Spleen (tissue), 11 donors: ENCODE data around the gene PROCA1. TPM values are rescaled to one million over a fixed set of nuclear protein-coding genes. Genes with fewer than 3 reads are reported as not detected.

Source experiments
- DNase-seq: peaks from one replicate; pipeline ENCODE4 v3.0.0-alpha.2; 2020
- H3K27ac ChIP-seq, 8 donors: fragments of 200-600 bp; sonication (generic) in 7 of 8; 1 replicate in 4 of 8; 2 replicates in 4 of 8; pipeline versions ENCODE4 v1.5.0 to v1.8.0; 2016 to 2021; ENCODE audit warnings: inconsistent platforms in 4 of 8, mild to moderate bottlenecking in 4 of 8, moderate library complexity in 1 of 8
- H3K27me3 ChIP-seq, 7 donors: fragments of 200-600 bp; sonication (generic) in 6 of 7; replicated peaks in 1 of 7; 1 replicate in 4 of 7; 2 replicates in 3 of 7; pipeline versions ENCODE4 v1.5.0 to v1.8.0; 2016 to 2021; ENCODE audit warnings: inconsistent platforms in 3 of 7, mild to moderate bottlenecking in 1 of 7
- H3K36me3 ChIP-seq, 6 donors: fragments of 200-600 bp; sonication (generic) in 5 of 6; 1 replicate in 4 of 6; 2 replicates in 2 of 6; pipeline versions ENCODE4 v1.5.0 to v1.8.0; 2016 to 2021; ENCODE audit warnings: inconsistent platforms in 2 of 6
- H3K4me1 ChIP-seq, 6 donors: fragments of 200-600 bp; sonication (generic) in 5 of 6; 1 replicate in 3 of 6; 2 replicates in 3 of 6; pipeline versions ENCODE4 v1.5.0 to v1.8.0; 2016 to 2021; ENCODE audit warnings: inconsistent platforms in 3 of 6
- H3K4me3 ChIP-seq, 8 donors: fragments of 200-600 bp; sonication (generic) in 7 of 8; 1 replicate in 4 of 8; 2 replicates in 4 of 8; pipeline versions ENCODE4 v1.5.0 to v1.8.0; 2016 to 2021; ENCODE audit warnings: inconsistent platforms in 4 of 8, mild to moderate bottlenecking in 4 of 8, moderate library complexity in 2 of 8
- H3K9me3 ChIP-seq, 8 donors: fragments of 200-600 bp; sonication (generic) in 7 of 8; 1 replicate in 4 of 8; 2 replicates in 4 of 8; pipeline versions ENCODE4 v1.5.0 to v1.8.0; 2016 to 2021; ENCODE audit warnings: inconsistent platforms in 4 of 8
- POLR2A ChIP-seq, 3 donors: fragments of 450-650 bp; IDR thresholded peaks; one replicate each; pipeline ENCODE4 v1.5.1; 2017; ENCODE audit warnings: antibody characterized with exemption in 3 of 3, mild to moderate bottlenecking in 1 of 3
- POLR2AphosphoS5 ChIP-seq, 3 donors: sonication (generic); formaldehyde crosslinking; IDR thresholded peaks; one replicate each; pipeline ENCODE4 v1.5.1; 2017; ENCODE audit warnings: antibody characterized with exemption in 3 of 3
- WGBS, 5 donors: extraction: QIAGEN DNeasy Blood & Tissue Kit in 3 of 5; methylation state at CpG; one replicate each; pipeline versions ENCODE4 v1.1.5 to v1.1.7; 2013 to 2018; 5-methylcytosine and 5-hydroxymethylcytosine counted together
- intact Hi-C: fragments of 100-400 bp; cut with DNase I; formaldehyde crosslinking; loops from one replicate; pipeline ENCODE4 v1.15.0; 2023; ENCODE audit warnings: low total_unique reads
- polyA plus RNA-seq, 3 donors: library from polyadenylated mRNA; stranded (reverse); fragments of 200-250 nt; gene quantifications; one replicate each; pipeline ENCODE4 v1.2.1, GENCODE V29; 2013
- total RNA-seq, 7 donors: library from RNA; depleted of rRNA in 3 of 7; stranded (reverse); fragments of >200 nt in 3 of 7; fragmentation: NEBNext Ultra II Directional in 4 of 7; extraction: Animal tissue kit (Norgen Biotek cat#: 25700) in 4 of 7; gene quantifications; one replicate each; pipeline versions ENCODE4 v1.1.0 to v1.2.1, GENCODE V29; 2016 to 2021
- TF ChIP-seq, protein P1 (sequence below), 11 experiments: fragments of 200-600 bp in 7 of 11; fragments of 450-650 bp in 4 of 11; sonication (generic) in 4 of 11; IDR thresholded peaks in 8 of 11; conservative IDR thresholded peaks in 3 of 11; 1 replicate in 7 of 11; 2 replicates in 4 of 11; pipeline versions ENCODE4 v1.4.0 to v1.8.0; 2016 to 2021; ENCODE audit warnings: antibody characterized with exemption in 11 of 11, inconsistent platforms in 4 of 11, mild to moderate bottlenecking in 1 of 11
- donor health status: healthy with polysubstance abuse.
- donor health status: DM: no; HTN: no; CAD: no; lungs with moderate emphysema.
- donor health status: DM: no; HTN: no; CAD: no.
- donor health status: Bipolar disorder and iron deficiency.
- donor health status: healthy.
- donor health status: DM: no; HTN: no; CAD: no.
- donor health status: DM: yes; HTN: yes; CAD: no.

The PROCA1 gene
- total and polyA plus RNA-seq, 10 donors = 4.3 to 14.5 (median 7.1) TPM

GRCh38 chr17:28689011-28689410 lies 22.7 kb downstream of the PROCA1 start:
- intact Hi-C loops = no loop called here
- WGBS, 5 donors = 94 to 100% (median 98%) methylated on average over 3 of the region's 3 CpGs
- peaks cover 17 to 100% (median 100%) of the 10 kb centered on the region in 6 donors for H3K36me3 ChIP-seq
- H3K4me3 ChIP-seq = no peak overlapping the region
- no peaks in the 10 kb centered on the region for H3K4me1 ChIP-seq
- H3K27ac ChIP-seq = no peak overlapping the region
- TF ChIP-seq POLR2A (IDR thresholded peaks at IDR 0.05) = no peak
- TF ChIP-seq POLR2AphosphoS5 (IDR thresholded peaks at IDR 0.05) = no peak
- TF ChIP-seq, protein P1, sequence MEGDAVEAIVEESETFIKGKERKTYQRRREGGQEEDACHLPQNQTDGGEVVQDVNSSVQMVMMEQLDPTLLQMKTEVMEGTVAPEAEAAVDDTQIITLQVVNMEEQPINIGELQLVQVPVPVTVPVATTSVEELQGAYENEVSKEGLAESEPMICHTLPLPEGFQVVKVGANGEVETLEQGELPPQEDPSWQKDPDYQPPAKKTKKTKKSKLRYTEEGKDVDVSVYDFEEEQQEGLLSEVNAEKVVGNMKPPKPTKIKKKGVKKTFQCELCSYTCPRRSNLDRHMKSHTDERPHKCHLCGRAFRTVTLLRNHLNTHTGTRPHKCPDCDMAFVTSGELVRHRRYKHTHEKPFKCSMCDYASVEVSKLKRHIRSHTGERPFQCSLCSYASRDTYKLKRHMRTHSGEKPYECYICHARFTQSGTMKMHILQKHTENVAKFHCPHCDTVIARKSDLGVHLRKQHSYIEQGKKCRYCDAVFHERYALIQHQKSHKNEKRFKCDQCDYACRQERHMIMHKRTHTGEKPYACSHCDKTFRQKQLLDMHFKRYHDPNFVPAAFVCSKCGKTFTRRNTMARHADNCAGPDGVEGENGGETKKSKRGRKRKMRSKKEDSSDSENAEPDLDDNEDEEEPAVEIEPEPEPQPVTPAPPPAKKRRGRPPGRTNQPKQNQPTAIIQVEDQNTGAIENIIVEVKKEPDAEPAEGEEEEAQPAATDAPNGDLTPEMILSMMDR (IDR thresholded peaks at IDR 0.05 in 8 of 11, conservative IDR thresholded peaks at IDR 0.05 in 3 of 11) = no peak
- DNase-seq = no peak
- no peaks in the 10 kb centered on the region for H3K9me3 ChIP-seq
- no peaks in the 10 kb centered on the region for H3K27me3 ChIP-seq

GRCh38 chr17:28688481-28688880 lies 23.2 kb downstream of the PROCA1 start:
- 93 to 99% (median 96%) methylated on average over 4 of the region's 4 CpGs for WGBS, 5 donors
- Histone ChIP-seq H3K36me3 (peaks cover 20 to 100% (median 100%) of the 10 kb centered on the region in 6 donors), H3K27ac (no peak overlapping the region), H3K4me1 (no peaks in the 10 kb centered on the region), H3K4me3 (no peak overlapping the region), H3K9me3 (no peaks in the 10 kb centered on the region), H3K27me3 (no peaks in the 10 kb centered on the region)
- no peak for DNase-seq
- TF ChIP-seq, protein P1 (IDR thresholded peaks at IDR 0.05 in 8 of 11, conservative IDR thresholded peaks at IDR 0.05 in 3 of 11) = no peak
- TF ChIP-seq POLR2A (IDR thresholded peaks at IDR 0.05) = no peak
- TF ChIP-seq POLR2AphosphoS5 (IDR thresholded peaks at IDR 0.05) = no peak
- intact Hi-C loops = no loop called here

GRCh38 chr17:28686296-28686695 lies 25.4 kb downstream of the PROCA1 start:
- H3K27ac ChIP-seq = no peak overlapping the region
- no peak overlapping the region for H3K4me3 ChIP-seq
- H3K9me3 ChIP-seq = no peaks in the 10 kb centered on the region
- H3K27me3 ChIP-seq = no peaks in the 10 kb centered on the region
- 85 to 96% (median 95%) methylated on average over 4 of the region's 4 CpGs for WGBS, 5 donors
- no peak for TF ChIP-seq POLR2AphosphoS5 (IDR thresholded peaks at IDR 0.05)
- TF ChIP-seq POLR2A (IDR thresholded peaks at IDR 0.05) = no peak
- TF ChIP-seq, protein P1 (IDR thresholded peaks at IDR 0.05 in 8 of 11, conservative IDR thresholded peaks at IDR 0.05 in 3 of 11) = no peak
- H3K4me1 ChIP-seq = no peaks in the 10 kb centered on the region
- DNase-seq = no peak
- intact Hi-C loops = no loop called here
- H3K36me3 ChIP-seq = peaks cover 32 to 100% (median 100%) of the 10 kb centered on the region in 6 donors

GRCh38 chr17:28685366-28685765 lies 26.3 kb downstream of the PROCA1 start:
- Histone ChIP-seq H3K36me3 (peaks cover 33 to 100% (median 100%) of the 10 kb centered on the region in 6 donors), H3K4me1 (no peaks in the 10 kb centered on the region), H3K27me3 (no peaks in the 10 kb centered on the region), H3K4me3 (no peak overlapping the region), H3K9me3 (no peaks in the 10 kb centered on the region), H3K27ac (no peak overlapping the region)
- WGBS, 5 donors = 94 to 99% (median 95%) methylated on average over 5 of the region's 5 CpGs
- TF ChIP-seq POLR2AphosphoS5 (IDR thresholded peaks at IDR 0.05) (no peak), POLR2A (IDR thresholded peaks at IDR 0.05) (no peak)
- TF ChIP-seq, protein P1 (IDR thresholded peaks at IDR 0.05 in 8 of 11, conservative IDR thresholded peaks at IDR 0.05 in 3 of 11) = no peak
- no peak for DNase-seq
- intact Hi-C loops = no loop called here
